Glutamatergic neuron (in vitro differentiated cells): Measurements from ENCODE around the gene BID. TPM values are rescaled to one million over a fixed set of nuclear protein-coding genes. Genes with fewer than 3 reads are reported as not detected.

ENCODE experiments used
- DNase-seq: peaks from one replicate; pipeline ENCODE4 v3.0.0; 2022
- H3K27ac Mint-ChIP-seq: one replicate; pipeline ENCODE4 v1.8.0; 2020; ENCODE audit warnings: mild to moderate bottlenecking, mixed read lengths, inconsistent platforms; ENCODE audit not compliant: unreplicated experiment
- H3K27me3 Mint-ChIP-seq: one replicate; pipeline ENCODE4 v1.8.0; 2020; ENCODE audit warnings: mild to moderate bottlenecking, moderate library complexity, mixed read lengths, inconsistent platforms; ENCODE audit not compliant: unreplicated experiment
- H3K36me3 Mint-ChIP-seq: one replicate; pipeline ENCODE4 v1.8.0; 2020; ENCODE audit warnings: mild to moderate bottlenecking, mixed read lengths, inconsistent platforms; ENCODE audit not compliant: unreplicated experiment
- H3K4me1 Mint-ChIP-seq: one replicate; pipeline ENCODE4 v1.8.0; 2020; ENCODE audit warnings: mild to moderate bottlenecking, low read depth, mixed read lengths, inconsistent platforms; ENCODE audit not compliant: unreplicated experiment
- H3K4me3 Mint-ChIP-seq: one replicate; pipeline ENCODE4 v1.8.0; 2020; ENCODE audit warnings: mild to moderate bottlenecking, mixed read lengths, inconsistent platforms; ENCODE audit not compliant: unreplicated experiment
- H3K9me3 Mint-ChIP-seq: one replicate; pipeline ENCODE4 v1.8.0; 2020; ENCODE audit warnings: mild to moderate bottlenecking, moderate library complexity, mixed read lengths, inconsistent platforms; ENCODE audit not compliant: unreplicated experiment
- total RNA-seq: library from RNA; stranded (reverse); fragmentation: NEBNext Ultra II Directional; extraction: Animal tissue kit (Norgen Biotek cat#: 25700); gene quantifications from one replicate; pipeline ENCODE4 v1.2.1, GENCODE V29; 2021; ENCODE audit not compliant: unreplicated experiment
- TF ChIP-seq, protein P1 (sequence below): fragments of 200-600 bp; sonication (generic); IDR thresholded peaks from one replicate; pipeline ENCODE4 v1.5.0; 2021; ENCODE audit not compliant: partially characterized antibody, unreplicated experiment

BID gene
- total RNA-seq, 1 donor from 2014 or later: 18.5 TPM

DNA sequence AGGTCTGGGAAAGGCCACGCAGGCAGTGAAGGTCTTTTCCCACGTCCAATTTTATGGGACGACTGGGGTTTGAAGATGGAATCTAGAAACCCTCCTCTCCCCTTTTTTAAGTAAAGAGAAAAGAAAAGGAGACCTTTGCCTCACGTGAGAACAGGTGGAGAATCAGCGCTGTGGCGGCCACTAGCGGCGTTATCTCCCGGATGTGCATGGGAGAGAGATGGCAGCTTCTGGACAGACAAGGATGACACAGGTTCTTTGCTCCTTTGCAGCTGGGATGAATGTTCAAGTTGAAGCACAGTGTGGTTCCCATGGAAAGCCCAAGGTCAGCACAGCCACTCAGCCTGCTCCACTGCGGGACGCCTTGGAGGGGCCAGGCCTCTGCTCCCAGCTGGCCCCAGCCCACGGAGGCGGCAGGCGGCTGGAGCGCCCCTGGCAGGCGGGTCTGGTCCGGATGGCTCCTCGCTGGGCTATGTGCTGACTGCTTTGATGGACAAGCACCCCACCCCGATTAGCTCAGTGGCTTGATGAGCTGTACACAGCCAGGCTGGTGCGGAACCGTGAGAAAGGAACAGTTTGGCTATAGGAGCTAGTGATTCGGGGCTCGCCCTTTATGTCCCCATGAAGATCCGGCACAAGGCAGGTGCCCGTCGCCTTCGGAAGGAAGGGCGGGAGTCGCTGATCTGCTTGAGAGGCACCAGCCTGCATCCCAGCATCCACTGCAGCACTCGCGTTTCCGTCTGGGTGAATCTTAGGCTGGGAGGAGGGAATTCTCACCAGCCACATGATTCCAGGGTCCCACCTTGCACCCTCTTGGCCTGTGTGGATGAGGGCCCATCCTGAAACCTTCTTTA is 14.5 kb upstream of the BID start:
- Mint-ChIP-seq H3K4me3 (no peak overlapping the region), H3K4me1 (peaks cover 22% of the 10 kb centered on the region), H3K36me3 (no peaks in the 10 kb centered on the region), H3K27me3 (peaks cover 9% of the 10 kb centered on the region), H3K27ac (no peak overlapping the region), H3K9me3 (peaks cover 15% of the 10 kb centered on the region)
- no peak for DNase-seq
- TF ChIP-seq, protein P1, sequence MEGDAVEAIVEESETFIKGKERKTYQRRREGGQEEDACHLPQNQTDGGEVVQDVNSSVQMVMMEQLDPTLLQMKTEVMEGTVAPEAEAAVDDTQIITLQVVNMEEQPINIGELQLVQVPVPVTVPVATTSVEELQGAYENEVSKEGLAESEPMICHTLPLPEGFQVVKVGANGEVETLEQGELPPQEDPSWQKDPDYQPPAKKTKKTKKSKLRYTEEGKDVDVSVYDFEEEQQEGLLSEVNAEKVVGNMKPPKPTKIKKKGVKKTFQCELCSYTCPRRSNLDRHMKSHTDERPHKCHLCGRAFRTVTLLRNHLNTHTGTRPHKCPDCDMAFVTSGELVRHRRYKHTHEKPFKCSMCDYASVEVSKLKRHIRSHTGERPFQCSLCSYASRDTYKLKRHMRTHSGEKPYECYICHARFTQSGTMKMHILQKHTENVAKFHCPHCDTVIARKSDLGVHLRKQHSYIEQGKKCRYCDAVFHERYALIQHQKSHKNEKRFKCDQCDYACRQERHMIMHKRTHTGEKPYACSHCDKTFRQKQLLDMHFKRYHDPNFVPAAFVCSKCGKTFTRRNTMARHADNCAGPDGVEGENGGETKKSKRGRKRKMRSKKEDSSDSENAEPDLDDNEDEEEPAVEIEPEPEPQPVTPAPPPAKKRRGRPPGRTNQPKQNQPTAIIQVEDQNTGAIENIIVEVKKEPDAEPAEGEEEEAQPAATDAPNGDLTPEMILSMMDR: no peak

DNA sequence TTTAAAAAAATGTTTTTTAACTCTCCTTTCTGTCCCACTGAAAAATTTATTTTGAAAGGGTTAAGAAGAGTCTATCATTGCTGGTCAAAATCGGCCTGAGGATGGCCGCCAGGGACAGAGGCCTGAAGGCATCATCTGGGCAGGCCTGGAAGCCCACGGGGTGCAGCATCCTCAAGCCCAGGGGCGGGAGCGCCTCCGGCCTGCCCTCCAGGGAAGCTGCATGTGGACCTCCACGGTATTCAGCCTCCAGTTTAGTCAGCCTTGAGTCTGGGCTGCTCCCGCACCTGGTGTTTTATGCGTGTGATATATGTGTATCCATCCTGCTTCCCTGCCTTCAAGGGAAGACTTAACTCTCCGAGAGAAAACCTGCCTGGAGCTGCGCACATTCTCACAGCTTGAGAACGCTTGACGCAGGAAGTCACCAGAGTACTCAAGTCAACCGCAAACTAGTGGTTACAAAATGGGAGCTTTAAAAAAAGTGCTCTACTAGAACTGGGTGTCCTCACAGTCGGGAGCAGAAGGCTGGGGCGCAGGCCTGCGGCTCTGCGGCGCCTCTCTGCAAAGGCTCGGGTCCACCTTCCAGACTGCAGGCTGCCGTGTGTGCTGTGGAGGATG is 13.6 kb upstream of the BID start:
- peak overlapping the region; percentile 61 for H3K4me3 Mint-ChIP-seq
- peaks cover 23% of the 10 kb centered on the region for H3K4me1 Mint-ChIP-seq
- H3K27ac Mint-ChIP-seq: peak overlapping the region; percentile 95
- DNase-seq: no peak
- H3K27me3 Mint-ChIP-seq: peaks cover 9% of the 10 kb centered on the region
- H3K9me3 Mint-ChIP-seq: peaks cover 15% of the 10 kb centered on the region
- no peaks in the 10 kb centered on the region for H3K36me3 Mint-ChIP-seq
- TF ChIP-seq, protein P1: no peak

DNA sequence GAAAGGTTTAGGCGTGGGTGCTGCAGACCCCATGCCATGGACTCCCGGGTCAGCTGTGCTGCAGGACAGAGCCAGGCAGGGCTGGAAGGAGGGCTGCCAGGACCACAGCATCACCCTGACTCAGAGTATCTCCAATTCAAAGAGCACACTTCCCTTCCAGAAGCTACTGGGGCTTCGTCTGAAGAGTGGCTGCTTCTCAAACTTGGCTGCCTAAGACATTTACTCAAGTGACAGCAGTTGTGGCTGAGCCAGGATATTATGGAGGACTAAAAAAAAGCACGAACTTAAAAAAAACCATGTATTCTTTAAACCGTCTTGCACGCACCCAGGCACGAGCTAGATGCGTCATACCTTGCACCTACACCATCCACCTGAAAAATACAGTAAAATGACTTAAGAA is 13.0 kb upstream of the BID start:
- TF ChIP-seq, protein P1: no peak
- peaks cover 9% of the 10 kb centered on the region for H3K27me3 Mint-ChIP-seq
- peaks cover 15% of the 10 kb centered on the region for H3K9me3 Mint-ChIP-seq
- H3K27ac Mint-ChIP-seq: peak overlapping the region; percentile 95
- H3K36me3 Mint-ChIP-seq: no peaks in the 10 kb centered on the region
- peak overlapping the region; percentile 61 for H3K4me3 Mint-ChIP-seq
- H3K4me1 Mint-ChIP-seq: peaks cover 25% of the 10 kb centered on the region
- DNase-seq: no peak

DNA sequence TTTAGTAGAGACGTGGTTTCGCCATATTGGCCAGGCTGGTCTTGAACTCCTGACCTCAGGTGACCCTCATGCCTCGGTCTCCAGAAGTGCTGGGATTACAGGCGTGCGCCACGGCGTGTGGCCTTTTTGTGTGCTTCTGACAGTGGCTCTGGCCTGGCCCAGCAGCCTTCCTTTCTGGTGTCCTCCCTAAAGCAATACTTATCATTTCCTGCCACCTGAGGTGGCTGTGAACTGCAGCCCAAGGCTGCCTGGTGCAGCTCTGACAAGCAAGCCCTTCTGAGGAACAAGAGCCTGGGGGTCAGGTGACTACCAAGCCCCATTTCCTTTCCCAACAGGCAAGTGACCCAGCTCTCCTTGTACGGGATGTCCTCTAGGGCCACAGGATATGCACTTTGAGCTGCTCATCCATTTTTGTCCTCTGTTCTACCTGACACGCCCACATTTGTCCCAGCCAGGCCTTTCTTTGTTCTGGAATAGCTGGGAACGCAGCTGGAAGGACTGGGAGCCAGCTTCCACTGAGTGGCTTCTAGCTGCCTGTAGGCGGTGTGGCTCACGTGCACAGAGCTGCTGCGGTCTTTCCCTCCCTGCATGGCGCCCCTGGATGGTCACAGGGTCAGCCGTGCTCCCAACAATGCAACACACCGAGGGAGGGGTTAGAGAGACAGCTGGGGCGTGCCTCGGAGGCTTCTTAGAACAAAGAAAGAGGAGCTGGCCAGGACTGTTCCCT is 12.3 kb upstream of the BID start:
- H3K9me3 Mint-ChIP-seq: peaks cover 13% of the 10 kb centered on the region
- peak overlapping the region; percentile 95 for H3K27ac Mint-ChIP-seq
- peak overlapping the region; percentile 61 for H3K4me3 Mint-ChIP-seq
- peaks cover 9% of the 10 kb centered on the region for H3K27me3 Mint-ChIP-seq
- peak; percentile 78 for DNase-seq
- TF ChIP-seq, protein P1: no peak
- no peaks in the 10 kb centered on the region for H3K36me3 Mint-ChIP-seq
- H3K4me1 Mint-ChIP-seq: peaks cover 21% of the 10 kb centered on the region
